NCI-H2171 (cell line): Measurements from ENCODE around the gene RPL10A.

Source experiments
- DNase-seq: peaks from one replicate; lab custom pipeline; 2025; lab: John Stamatoyannopoulos, UW

RPL10A gene

DNA sequence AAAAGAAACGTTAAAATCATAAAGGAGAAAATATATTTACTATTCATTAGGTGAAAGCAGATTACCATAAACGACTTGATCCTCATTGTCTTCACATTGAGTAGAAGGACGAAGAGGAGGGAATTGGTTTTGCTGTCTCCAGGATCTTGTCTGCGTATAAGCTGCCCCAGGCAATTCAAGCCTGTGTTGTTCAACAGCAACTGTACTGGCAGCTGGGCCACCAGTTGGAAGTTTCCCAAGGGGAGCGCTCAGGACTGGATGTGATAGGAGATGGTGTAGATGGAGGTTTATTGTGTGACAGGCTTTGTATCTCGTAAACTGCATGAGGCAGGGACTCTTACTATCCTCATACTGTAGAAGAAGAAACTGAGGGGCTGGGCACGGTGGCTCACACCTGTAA lies 20.0 kb upstream of the RPL10A start:
- peak; percentile 23 for DNase-seq

GRCh38 chr6:35449287-35449881 lies 18.8 kb upstream of the RPL10A start:
- DNase-seq = peak; percentile 59

DNA sequence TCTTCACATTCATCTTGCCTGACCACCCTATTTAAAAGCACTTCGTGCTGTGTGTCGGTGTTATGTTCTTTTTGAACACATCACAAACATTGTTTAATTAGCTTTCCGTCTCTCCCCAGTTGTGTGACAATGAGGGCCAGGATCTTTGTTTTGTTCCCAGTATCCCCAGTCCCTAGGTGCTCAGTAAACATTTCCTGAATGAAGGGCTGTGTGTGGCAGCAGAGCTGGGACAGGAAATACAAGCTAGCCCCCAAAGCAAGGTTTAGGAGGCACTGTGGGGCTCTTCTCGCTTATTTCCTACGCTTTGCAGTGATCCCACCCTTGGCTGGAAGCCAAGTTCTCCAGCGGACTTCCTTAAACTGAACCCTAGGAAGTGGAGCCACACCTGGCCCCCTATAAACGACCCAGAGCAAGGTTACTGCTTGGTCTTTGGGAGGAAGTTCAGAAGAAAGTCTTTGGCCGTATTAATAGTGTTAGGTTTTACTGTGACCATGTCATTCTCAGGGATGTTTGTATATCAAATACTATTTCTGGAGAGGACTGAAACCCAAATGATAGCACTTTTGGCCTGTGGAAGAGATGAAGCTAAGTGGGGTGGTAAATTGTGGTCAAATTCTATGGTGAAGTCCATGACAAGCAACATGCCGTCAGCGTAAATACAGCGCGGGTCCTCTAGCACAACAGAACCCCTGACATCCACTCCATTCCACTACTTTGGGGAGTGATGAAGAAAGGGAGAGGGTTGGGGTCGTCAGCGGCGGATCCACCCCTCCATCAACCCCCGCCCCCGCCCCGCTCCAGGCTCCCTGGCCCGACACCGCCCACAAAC lies 16.6 kb upstream of the RPL10A start:
- no peak for DNase-seq

- peak; percentile 82 for DNase-seq
Measured at GRCh38 chr6:35452183-35453090, 15.8 kb upstream of the RPL10A start, which contains the start of gene FANCE. FANCE (plus strand) TSS chr6:35452338; CDS start chr6:35452546, 208 bp downstream.

- no peak for DNase-seq
Measured at GRCh38 chr6:35453236-35453635, 15.0 kb upstream of the RPL10A start.

- no peak for DNase-seq
Measured at GRCh38 chr6:35454391-35455110, 13.7 kb upstream of the RPL10A start.

DNA sequence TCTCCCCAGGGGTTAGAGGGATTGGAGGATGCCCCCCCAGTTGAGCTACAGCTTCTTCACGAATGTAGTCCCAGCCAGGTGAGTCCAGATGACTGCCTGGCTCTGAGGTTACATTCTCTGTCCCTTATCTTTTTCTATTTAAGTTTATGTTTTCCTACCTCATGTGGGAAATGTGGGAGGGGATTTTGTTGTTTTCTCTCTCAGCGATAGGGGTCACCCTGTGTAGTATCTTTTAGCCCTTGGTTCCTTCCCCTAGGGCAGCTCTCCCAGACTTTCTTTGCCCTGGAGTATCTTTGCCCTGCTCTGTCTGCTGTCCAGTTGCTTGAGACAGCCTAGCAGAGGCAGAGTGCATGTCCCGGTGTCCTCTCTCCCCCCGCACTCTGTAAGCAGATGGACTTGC lies 10.3 kb upstream of the RPL10A start:
- no peak for DNase-seq

- DNase-seq = no peak
Measured at GRCh38 chr6:35461270-35461669, 6.9 kb upstream of the RPL10A start.

GRCh38 chr6:35463292-35463691 lies 4.9 kb upstream of the RPL10A start:
- DNase-seq = no peak

GRCh38 chr6:35465646-35466045 lies 2.6 kb upstream of the RPL10A start:
- DNase-seq = no peak

- no peak for DNase-seq
Measured at GRCh38 chr6:35468980-35469750, 964 bp downstream of the RPL10A start.

- DNase-seq = no peak
Measured at GRCh38 chr6:35469751-35470662, 1.8 kb downstream of the RPL10A start.

GRCh38 chr6:35470663-35471120 lies 2.5 kb downstream of the RPL10A start:
- DNase-seq = no peak

- no peak for DNase-seq
Measured at GRCh38 chr6:35471836-35472345, 3.7 kb downstream of the RPL10A start.

DNA sequence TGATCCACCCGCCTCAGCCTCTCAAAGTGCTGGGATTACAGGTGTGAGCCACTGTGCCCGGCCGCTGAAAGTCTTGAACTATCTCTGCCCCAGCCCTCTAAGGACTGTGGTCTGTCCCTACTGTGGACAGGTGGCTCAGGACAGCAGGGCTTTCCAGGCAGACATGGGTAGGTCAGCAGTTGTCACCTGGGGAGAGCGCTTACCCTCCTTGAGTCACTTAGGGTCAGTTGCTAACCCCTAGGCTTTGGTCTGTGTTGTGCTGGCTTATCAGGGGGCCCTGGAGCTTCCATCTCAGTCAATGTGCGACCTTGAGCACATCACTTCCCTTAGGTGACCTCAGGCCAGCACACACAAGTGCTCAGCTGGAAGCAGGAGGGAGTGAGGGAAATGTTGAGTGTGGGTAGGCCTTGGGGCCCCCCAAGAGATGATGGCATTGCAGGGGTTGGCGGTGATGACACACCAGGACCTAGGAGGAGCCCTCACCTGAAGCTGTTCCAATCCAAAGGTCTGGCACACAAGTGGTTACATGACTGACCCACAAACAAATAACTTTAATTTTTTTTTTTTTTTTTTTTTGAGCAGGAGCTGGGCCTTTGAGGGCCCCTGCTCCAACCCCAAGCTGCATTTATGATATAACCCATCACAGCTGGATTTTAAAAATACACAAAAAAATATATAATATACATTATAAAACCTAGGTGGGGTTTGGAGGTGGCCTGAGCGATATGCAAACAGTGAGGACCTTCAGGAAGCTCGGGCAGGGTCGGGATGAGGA lies 5.1 kb downstream of the RPL10A start:
- DNase-seq = no peak

GRCh38 chr6:35473850-35474130 lies 5.6 kb downstream of the RPL10A start:
- DNase-seq = no peak

DNA sequence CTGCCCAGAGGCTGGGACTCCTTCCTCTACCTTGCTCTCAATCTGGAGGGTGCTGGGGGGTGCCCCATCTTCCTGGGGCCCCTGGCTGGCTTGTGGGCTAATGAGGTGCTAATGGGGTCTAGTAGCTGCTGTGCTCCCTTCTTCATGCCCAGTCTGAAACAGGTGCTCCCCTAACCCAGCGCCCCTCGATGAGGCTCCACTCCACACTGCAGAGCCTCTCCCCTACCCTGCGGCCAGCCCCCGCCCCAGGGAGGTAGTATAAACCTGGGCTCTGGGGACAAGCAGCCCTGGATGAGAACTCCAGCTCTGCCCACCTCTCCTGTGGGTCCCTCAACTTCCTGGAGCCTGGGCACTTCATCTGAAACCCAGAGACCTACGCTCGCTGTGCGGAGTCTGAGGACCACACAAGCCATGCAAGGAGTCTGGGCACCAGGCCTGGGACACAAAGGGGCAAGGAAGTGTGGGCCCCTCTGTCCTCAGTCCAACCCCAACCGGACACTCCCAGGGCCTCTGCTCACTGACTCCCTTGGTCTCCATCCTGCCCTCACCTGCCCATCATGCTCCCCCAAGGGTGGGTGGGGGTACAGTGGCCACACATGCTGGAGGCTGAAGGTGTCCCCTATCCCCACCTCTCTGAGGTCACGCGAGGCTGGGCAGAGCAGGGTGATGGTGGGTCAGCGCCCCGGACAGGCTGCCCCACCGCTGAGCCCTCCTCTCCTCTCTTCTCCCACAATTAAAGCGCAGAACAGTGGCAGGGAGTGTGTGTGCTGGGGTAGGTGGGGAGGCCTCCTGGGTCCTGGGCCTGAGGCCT lies 6.1 kb downstream of the RPL10A start:
- DNase-seq = no peak

DNA sequence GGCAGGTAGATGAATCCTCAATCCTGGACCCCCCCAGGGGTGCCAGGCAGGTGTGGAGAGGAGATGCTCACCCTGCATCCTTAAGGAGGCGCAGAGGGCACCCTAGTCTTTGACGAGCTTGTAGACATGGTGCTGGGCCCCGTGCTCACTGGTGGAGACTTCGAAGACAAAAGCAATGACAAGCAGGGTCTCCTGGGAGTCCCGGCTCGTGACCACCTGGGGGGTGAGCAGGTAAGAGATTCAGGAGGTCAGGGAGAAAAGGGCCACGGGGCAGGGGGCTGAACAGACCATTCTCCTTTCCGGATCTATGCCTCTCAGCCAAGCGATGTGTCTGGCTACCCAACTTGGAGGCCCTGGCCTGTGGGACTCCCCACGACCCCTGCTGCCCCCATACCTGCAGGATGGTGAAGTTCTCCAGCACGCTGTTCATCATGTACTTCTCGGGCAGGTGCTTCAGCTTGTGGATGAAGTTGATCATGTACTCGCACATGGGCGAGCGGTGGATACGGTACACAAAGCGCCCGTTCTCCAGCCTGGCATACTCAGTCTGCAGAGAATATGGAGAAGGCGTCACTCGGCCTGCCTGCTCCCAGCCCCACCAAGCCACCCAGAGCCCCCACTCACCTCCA lies 6.9 kb downstream of the RPL10A start:
- DNase-seq = no peak
